GM18502 (cell line): ENCODE data around the gene NAA50.

ENCODE experiments used
- ATAC-seq: cut with Tn5 transposase; IDR thresholded peaks from one replicate; pipeline ENCODE4 v1.9.1; 2021; ENCODE audit warnings: mild to moderate bottlenecking; ENCODE audit not compliant: unreplicated experiment, poor library complexity

The NAA50 gene

GRCh38 chr3:113743006-113743630 is 2.9 kb downstream of the NAA50 start:
- no peak for ATAC-seq

DNA sequence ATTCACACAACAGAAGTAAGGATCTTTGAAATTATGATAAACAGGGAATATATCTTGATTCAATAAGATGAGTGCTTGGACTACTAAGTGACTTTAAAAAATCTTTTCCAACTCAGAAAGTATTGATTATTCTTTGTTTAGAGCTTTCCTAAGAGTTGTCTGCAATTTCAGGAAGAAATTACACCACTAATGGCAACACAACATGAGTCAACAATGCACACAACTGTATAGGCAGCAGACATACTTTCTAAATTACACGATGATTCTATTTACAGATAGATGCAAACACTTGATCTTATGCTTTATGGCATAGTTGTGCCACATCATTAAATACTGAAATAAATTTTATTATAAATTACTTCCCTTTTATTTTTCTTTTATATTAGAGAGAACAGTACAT is 4.4 kb downstream of the NAA50 start:
- ATAC-seq: no peak

GRCh38 chr3:113741086-113741485 is 5.0 kb downstream of the NAA50 start:
- ATAC-seq: no peak

GRCh38 chr3:113736548-113737089 is 9.4 kb downstream of the NAA50 start:
- peak; percentile 77 for ATAC-seq

GRCh38 chr3:113731694-113732093 is 14.4 kb downstream of the NAA50 start:
- ATAC-seq: no peak

DNA sequence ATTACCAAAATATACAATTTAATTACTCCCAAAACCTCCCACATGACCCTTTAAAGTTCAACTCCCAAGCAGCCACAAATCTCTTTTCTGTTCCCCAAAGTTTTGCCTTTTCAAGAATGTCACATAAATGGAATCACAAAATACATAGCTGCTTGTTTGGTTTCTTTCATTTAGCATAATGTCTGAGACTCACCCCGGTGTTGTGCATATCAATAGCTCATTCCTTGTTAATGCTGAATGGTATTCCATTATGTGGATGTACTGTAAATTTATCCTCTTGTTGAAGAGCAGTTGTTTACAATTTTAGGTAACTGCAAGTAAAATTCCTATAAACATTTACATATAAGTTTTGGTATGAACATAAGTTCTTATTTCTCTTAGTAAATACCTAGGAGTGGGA is 15.5 kb downstream of the NAA50 start:
- ATAC-seq: no peak

GRCh38 chr3:113728661-113729060 is 17.4 kb downstream of the NAA50 start:
- no peak for ATAC-seq

- no peak for ATAC-seq
Observed at GRCh38 chr3:113721636-113722035, 24.4 kb downstream of the NAA50 start.

- no peak for ATAC-seq
Observed at GRCh38 chr3:113719758-113720157, 26.3 kb downstream of the NAA50 start.

DNA sequence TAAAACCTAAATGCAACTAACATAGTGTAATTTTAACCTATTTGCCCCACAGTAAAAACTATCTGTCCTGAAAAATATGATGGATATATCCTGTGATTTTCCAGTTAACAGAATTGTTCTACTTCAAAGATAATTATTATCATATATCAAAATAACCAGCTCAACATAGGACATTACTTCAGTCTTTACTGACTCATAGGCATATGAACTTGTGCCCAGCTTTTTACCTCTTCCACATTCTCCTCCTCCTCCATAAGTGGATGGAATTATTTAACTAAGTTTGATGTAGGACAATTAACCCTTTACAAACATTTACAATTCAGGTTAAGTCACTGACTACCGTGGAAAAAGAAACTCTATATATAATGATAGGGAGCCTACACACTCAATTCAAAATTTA is 26.8 kb downstream of the NAA50 start:
- ATAC-seq: no peak

GRCh38 chr3:113717818-113718217 is 28.2 kb downstream of the NAA50 start:
- no peak for ATAC-seq

DNA sequence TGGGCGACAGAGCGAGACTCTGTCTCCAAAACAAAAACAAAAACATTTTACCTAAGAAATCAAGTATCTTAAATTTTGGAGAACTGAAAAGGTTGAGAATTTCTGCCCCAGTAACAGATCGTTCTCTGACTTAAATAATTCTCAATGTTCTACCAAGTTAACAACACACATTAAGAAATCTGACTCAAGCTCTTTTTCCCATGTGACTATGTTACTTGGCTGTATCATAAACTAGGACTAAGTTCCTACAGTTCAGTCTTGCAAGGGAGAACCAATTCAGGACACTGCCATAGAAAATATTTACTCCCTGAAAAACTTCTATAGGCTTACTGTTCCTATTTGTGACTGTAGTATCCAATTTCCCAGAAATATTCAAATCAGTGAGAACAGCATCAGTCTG is 28.7 kb downstream of the NAA50 start:
- no peak for ATAC-seq

GRCh38 chr3:113714702-113715101 is 31.3 kb downstream of the NAA50 start:
- no peak for ATAC-seq

GRCh38 chr3:113712129-113712528 is 33.9 kb downstream of the NAA50 start:
- ATAC-seq: no peak

DNA sequence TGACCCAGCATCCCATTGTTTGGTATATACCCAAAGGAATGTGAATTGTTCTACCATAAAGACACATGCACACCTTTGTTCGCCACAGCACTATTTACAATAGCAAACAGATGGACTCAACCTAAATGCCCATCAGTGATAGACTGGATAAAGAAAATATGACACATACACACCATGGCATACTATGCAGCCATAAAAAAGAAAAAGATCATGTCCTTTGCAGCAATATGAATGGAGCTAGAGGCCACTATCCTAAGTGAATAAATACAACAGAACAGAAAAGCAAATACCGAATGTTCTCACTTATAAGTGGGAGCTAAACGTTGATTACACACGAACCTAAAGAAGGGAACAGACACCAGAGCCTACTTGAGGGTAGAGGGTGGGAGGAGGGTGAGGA is 38.2 kb downstream of the NAA50 start:
- ATAC-seq: no peak

DNA sequence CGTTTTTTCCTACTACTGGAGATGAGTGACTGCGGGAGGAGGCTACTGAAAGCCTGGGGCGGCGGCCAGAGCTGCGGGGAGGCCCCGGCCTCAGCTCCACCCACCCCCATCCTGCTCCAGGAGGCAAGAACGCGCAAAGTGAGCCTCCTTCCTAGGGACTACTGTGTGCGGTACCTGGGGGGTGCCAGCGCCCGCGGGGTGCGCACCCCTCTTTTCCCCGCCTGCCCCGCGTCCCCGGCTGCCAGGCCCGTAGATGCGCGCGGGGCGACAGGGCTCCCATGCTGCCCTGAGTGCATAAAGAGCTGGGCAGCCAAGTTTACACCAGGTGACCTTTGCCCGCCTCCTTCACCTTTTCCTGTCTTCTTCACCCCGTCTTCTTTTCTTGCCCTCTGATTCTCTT is 47.1 kb downstream of the NAA50 start:
- ATAC-seq: no peak

GRCh38 chr3:113698213-113698742 is 47.8 kb downstream of the NAA50 start:
- ATAC-seq: no peak

GRCh38 chr3:113697500-113698090 is 48.5 kb downstream of the NAA50 start:
- ATAC-seq: no peak

DNA sequence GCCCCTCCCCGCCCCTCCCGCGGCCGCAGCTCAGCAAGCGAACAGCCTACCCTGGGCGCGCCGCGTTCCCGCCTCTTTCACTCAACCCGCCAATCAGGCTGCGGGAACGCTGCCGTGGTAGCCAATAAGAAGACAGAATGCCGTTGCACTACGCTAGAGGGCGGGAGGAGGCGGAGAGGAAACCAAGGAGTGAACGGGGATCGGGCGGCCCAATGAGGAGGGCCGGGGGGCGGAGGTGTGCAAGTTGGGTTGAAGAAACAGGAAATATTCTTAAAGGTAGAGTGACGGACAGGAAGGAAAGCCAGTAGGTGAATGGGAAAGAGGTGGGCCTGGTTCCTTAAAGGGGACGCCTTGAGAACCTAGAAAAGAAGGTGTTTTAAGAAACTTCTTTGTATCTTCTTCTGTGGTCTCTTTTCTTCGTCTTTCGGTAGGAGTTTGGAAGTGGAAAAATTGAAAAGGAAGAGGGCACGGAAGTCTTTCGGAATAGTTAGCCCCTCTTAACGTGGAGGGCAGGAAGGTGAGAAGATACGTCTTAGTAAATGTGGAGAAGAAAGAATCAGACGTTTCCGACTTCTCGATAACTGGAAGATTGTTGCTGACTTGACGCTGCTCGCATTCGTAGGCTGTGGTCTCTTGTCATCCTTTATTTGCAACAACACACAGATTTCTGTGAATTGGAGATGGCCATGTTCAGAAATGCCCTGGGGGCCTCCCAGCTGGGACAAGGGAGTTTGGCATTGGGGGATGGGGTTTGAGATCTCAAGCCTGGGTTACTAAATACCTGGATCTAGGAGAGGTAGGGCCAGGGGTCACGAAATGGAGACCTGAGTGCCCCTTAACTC is 49.2 kb downstream of the NAA50 start:
- peak; percentile 93 for ATAC-seq

- peak; percentile 70 for ATAC-seq
Observed at GRCh38 chr3:113695786-113696645, 50.0 kb downstream of the NAA50 start, which contains the start of gene USF3. USF3 (minus strand) TSS chr3:113696642; CDS start chr3:113674878, 21,764 bp downstream.
